DND-41 (cell line): Measurements from ENCODE around the gene NEMP2.

Experiments used
- CTCF ChIP-seq: IDR thresholded peaks from 2 replicates; pipeline ENCODE4 v1.5.1; 2012; ENCODE audit warnings: borderline replicate concordance, low read length, moderate library complexity, mild to moderate bottlenecking; ENCODE audit not compliant: poor library complexity, severe bottlenecking; ENCODE audit errors: extremely low read depth
- EZH2 ChIP-seq: IDR thresholded peaks from 3 replicates; pipeline ENCODE4 v1.6.1; 2012; ENCODE audit warnings: borderline replicate concordance, low read depth, mild to moderate bottlenecking, moderate library complexity, low read length, inconsistent platforms; ENCODE audit not compliant: severe bottlenecking

GRCh38 chr2:190535121-190535439, 558 bp upstream of the NEMP2 start:
- TF ChIP-seq CTCF (no peak), EZH2 (no peak)
